GM12878 (cell line): Measurements from ENCODE around the gene SREK1. TPM values are rescaled to one million over a fixed set of nuclear protein-coding genes. Genes with fewer than 3 reads are reported as not detected.
A peak's percentile ranks its signal among the peaks of the same experiment; 100 is the strongest.
"Not testable (repeated sequence)": the region's sequence is repeated elsewhere in the genome, so short reads cannot be mapped to it uniquely, and the experiment has no call there.

Experiments used
- ATAC-seq: fragments of 200-7000 bp; cut with Tn5 transposase; 3 replicates; pipeline ENCODE4 v1.9.1; 2020; ENCODE audit warnings: mild to moderate bottlenecking, moderate library complexity
- BruUV-seq: library from RNA; stranded (reverse); fragments of 400-500 nt; replicated peaks from 2 replicates; lab custom pipeline; 2021; lab: Mats Ljungman, UMichigan
- CTCF ChIA-PET: fragments of 300-600 bp; sonication (Branson Sonifier 250); formaldehyde crosslinking; extraction: SDS; loops from one replicate; lab custom pipeline; 2021; ENCODE audit warnings: inconsistent platforms; lab: Yijun Ruan, JAX
- POLR2A ChIA-PET: fragments of 350-600 bp; formaldehyde crosslinking; extraction: SDS; loops from one replicate; lab custom pipeline; 2021; ENCODE audit warnings: inconsistent platforms; lab: Charles Lee
- RAD21 ChIA-PET: fragments of 300-600 bp; sonication (Branson Sonifier 250); formaldehyde crosslinking; loops from one replicate; lab custom pipeline; 2023; ENCODE audit warnings: antibody characterized with exemption; ENCODE audit not compliant: unreplicated experiment; lab: Charles Lee
- SMC1A ChIA-PET: fragments of 300-600 bp; sonication (Branson Sonifier 250); formaldehyde crosslinking; loops from one replicate; lab custom pipeline; 2023; ENCODE audit not compliant: unreplicated experiment, uncharacterized antibody; lab: Charles Lee
- DNase-seq: peaks from one replicate; pipeline ENCODE4 v3.0.0-alpha.2; 2011; ENCODE audit warnings: low read depth, low spot score
- FAIRE-seq: peaks from 3 replicates; lab custom pipeline; 2011; peaks lifted over from hg19 to GRCh38; lab: Jason Lieb, UNC
- H2AFZ ChIP-seq: 2 replicates; pipeline ENCODE4 v1.6.0; 2011; ENCODE audit warnings: low read depth, low read length, control low read depth; ENCODE audit not compliant: control insufficient read depth
- H3K27ac ChIP-seq: 2 replicates; pipeline ENCODE4 v1.5.1; 2011; ENCODE audit warnings: control low read depth; ENCODE audit not compliant: control insufficient read depth, insufficient read depth
- H3K27me3 ChIP-seq, 2 experiments: replicated peaks in 1 of 2; 2 replicates each; pipeline versions ENCODE4 v1.6.0 to v1.6.1; 2011; ENCODE audit warnings: low read length in 1 of 2; ENCODE audit not compliant: control insufficient read depth in 2 of 2, insufficient read depth in 2 of 2
- H3K36me3 ChIP-seq, 2 experiments: 2 replicates each; pipeline ENCODE4 v1.5.1; 2011; ENCODE audit warnings: low read length in 1 of 2; ENCODE audit not compliant: control insufficient read depth in 2 of 2, insufficient read depth in 2 of 2
- H3K4me1 ChIP-seq: 2 replicates; pipeline ENCODE4 v1.6.1; 2011; ENCODE audit warnings: mild to moderate bottlenecking, low read length, moderate library complexity, mixed read lengths; ENCODE audit not compliant: control insufficient read depth, insufficient read depth
- H3K4me2 ChIP-seq: 2 replicates; pipeline ENCODE4 v1.6.0; 2011; ENCODE audit warnings: control low read depth; ENCODE audit not compliant: control insufficient read depth, insufficient read depth
- H3K4me3 ChIP-seq: fragments of 200-600 bp; sonication (generic); 2 replicates; pipeline ENCODE4 v1.5.1; 2016
- H3K79me2 ChIP-seq: 2 replicates; pipeline ENCODE4 v1.6.0; 2011; ENCODE audit warnings: low read length; ENCODE audit not compliant: control insufficient read depth, insufficient read depth
- H3K9ac ChIP-seq: 2 replicates; pipeline ENCODE4 v1.8.0; 2011; ENCODE audit warnings: low read length, control low read depth, mixed read lengths; ENCODE audit not compliant: control insufficient read depth, insufficient read depth
- H3K9me3 ChIP-seq: replicated peaks from 3 replicates; pipeline ENCODE4 v1.5.1; 2011; ENCODE audit warnings: mild to moderate bottlenecking, low read length; ENCODE audit not compliant: control insufficient read depth, insufficient read depth
- H4K20me1 ChIP-seq: 2 replicates; pipeline ENCODE4 v1.6.0; 2011; ENCODE audit not compliant: control insufficient read depth, insufficient read depth
- NR2C1 ChIP-seq: fragments of 450-650 bp; IDR thresholded peaks from 2 replicates; pipeline ENCODE4 v1.6.1; 2017; ENCODE audit warnings: antibody characterized with exemption, mild to moderate bottlenecking, moderate library complexity
- SPI1 ChIP-seq: IDR thresholded peaks from 2 replicates; pipeline ENCODE4 v1.6.1; 2011; ENCODE audit warnings: low read depth, mild to moderate bottlenecking, low read length, moderate library complexity, borderline replicate concordance; ENCODE audit not compliant: insufficient read depth
- TAF1 ChIP-seq: IDR thresholded peaks from 2 replicates; pipeline ENCODE4 v1.6.1; 2011; ENCODE audit warnings: mild to moderate bottlenecking, low read depth, low read length, borderline replicate concordance
- WGBS: methylation state at CpG from one replicate; pipeline ENCODE4 v1.1.6; 2016; ENCODE audit warnings: low lambda C conversion rate; ENCODE audit not compliant: insufficient replicate concordance, insufficient coverage; ENCODE audit errors: missing lambda C conversion rate; 5-methylcytosine and 5-hydroxymethylcytosine counted together
- in situ Hi-C: fragments of 300-500 bp; cut with MboI; formaldehyde crosslinking; loops from 9 replicates; pipeline ENCODE4 v1.14.3; 2018; ENCODE audit warnings: mixed read lengths
- intact Hi-C: fragments of 100-400 bp; cut with micrococcal nuclease; formaldehyde crosslinking; loops from one replicate; pipeline ENCODE4 v1.14.2; 2022; ENCODE audit not compliant: unreplicated experiment
- polyA plus RNA-seq, 11 experiments: library from polyadenylated mRNA; depleted of rRNA in 4 of 11; unstranded in 6 of 11; stranded (reverse) in 5 of 11; fragments of >200 nt; fragmentation: Nextera tagmentation in 4 of 11; fragmentation: Illumina TruSeq in 1 of 11; extraction: Ambion mirVana in 4 of 11; extraction: Trizol in 1 of 11; gene quantifications; 1 replicate in 1 of 11; 2 replicates in 10 of 11; pipeline versions ENCODE4 v1.2.1 to v1.2.3, GENCODE V29; 2011 to 2016; ENCODE audit warnings: inconsistent platforms in 2 of 11, missing spikeins in 2 of 11, low read depth in 1 of 11
- total RNA-seq, 4 experiments: library from RNA; depleted of rRNA in 3 of 4; stranded (reverse); fragments of >200 nt in 3 of 4; fragmentation: Illumina TruSeq in 1 of 4; extraction: Trizol in 1 of 4; gene quantifications; 2 replicates each; pipeline versions ENCODE4 v1.2.1 to v1.2.3, GENCODE V29; 2013 to 2021
- TF ChIP-seq, protein P1 (sequence below): fragments of 450-650 bp; IDR thresholded peaks from 2 replicates; pipeline ENCODE4 v1.6.1; 2017; ENCODE audit warnings: antibody characterized with exemption, mild to moderate bottlenecking, moderate library complexity
- TF ChIP-seq, protein P2 (sequence below): IDR thresholded peaks from 2 replicates; pipeline ENCODE4 v1.6.1; 2011; ENCODE audit warnings: low read depth, mild to moderate bottlenecking, low read length, moderate library complexity, borderline replicate concordance; ENCODE audit errors: extremely low read depth

Gene SREK1
- total and polyA plus RNA-seq, 10 of the 15 experiments (the other 5 are each of a cell fraction or from before 2014, with no cell fraction given): 30.7 to 100 (median 61.5) TPM

DNA sequence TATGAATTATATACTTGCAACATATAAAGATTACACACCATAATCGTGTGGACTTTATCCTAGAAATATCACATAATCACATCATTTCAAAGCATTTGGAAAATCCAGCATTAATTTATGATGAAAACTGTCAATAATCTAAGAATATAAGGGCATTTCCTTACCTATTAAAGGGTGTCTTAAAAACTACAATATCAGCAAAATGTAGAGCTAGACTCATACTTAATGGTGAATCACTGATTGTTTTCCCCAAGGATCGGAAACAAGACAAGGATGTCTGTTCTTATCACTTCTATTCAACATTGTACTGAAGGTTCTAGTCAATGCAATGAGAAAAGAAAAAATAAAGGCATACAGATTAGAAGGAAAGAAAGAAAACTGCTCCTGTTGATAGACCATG is 8.0 kb upstream of the SREK1 start (continued):
- TF ChIP-seq, protein P1, sequence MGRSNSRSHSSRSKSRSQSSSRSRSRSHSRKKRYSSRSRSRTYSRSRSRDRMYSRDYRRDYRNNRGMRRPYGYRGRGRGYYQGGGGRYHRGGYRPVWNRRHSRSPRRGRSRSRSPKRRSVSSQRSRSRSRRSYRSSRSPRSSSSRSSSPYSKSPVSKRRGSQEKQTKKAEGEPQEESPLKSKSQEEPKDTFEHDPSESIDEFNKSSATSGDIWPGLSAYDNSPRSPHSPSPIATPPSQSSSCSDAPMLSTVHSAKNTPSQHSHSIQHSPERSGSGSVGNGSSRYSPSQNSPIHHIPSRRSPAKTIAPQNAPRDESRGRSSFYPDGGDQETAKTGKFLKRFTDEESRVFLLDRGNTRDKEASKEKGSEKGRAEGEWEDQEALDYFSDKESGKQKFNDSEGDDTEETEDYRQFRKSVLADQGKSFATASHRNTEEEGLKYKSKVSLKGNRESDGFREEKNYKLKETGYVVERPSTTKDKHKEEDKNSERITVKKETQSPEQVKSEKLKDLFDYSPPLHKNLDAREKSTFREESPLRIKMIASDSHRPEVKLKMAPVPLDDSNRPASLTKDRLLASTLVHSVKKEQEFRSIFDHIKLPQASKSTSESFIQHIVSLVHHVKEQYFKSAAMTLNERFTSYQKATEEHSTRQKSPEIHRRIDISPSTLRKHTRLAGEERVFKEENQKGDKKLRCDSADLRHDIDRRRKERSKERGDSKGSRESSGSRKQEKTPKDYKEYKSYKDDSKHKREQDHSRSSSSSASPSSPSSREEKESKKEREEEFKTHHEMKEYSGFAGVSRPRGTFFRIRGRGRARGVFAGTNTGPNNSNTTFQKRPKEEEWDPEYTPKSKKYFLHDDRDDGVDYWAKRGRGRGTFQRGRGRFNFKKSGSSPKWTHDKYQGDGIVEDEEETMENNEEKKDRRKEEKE: no peak
- TF ChIP-seq, protein P2, sequence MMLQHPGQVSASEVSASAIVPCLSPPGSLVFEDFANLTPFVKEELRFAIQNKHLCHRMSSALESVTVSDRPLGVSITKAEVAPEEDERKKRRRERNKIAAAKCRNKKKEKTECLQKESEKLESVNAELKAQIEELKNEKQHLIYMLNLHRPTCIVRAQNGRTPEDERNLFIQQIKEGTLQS: no peak
- TF ChIP-seq TAF1 (no peak), NR2C1 (no peak)

DNA sequence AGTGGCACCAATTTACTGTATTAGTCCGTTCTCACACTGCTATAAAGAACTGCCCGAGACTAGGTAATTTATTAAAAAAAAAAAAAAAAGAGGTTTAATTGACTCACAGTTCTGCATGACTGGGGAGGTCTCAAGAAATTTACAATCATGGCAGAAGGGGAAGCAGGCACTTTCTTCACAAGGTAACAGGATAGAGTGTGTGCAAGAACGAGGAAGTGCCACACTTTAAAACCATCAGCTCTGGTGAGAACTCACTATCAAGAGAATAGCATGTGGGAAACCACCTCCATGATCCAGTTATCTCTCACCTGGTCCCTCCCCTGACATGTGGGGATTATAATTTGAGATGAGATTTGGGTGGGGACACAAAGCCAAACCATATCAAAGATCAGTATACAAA is 7.2 kb upstream of the SREK1 start:
- in situ Hi-C loops, H3K27me3 ChIP-seq, H3K4me2 ChIP-seq, H3K9me3 ChIP-seq, H3K79me2 ChIP-seq, BruUV-seq, H3K9ac ChIP-seq, DNase-seq, H3K4me3 ChIP-seq, H2AFZ ChIP-seq, FAIRE-seq, SMC1A ChIA-PET, H3K36me3 ChIP-seq, POLR2A ChIA-PET, H3K4me1 ChIP-seq, H3K27ac ChIP-seq, CTCF ChIA-PET, H4K20me1 ChIP-seq, ATAC-seq, intact Hi-C loops, RAD21 ChIA-PET: not testable (repeated sequence)
- 71% methylated on average over 3 of the region's 3 CpGs for WGBS
- TF ChIP-seq SPI1: 0 out of 2 replicates have a peak, but pooled peaks have one; percentile 10
